HG02588 (cell line): ENCODE measurements around the gene SPG11.
"Not testable (repeated sequence)": the region's sequence is repeated elsewhere in the genome, so short reads cannot be mapped to it uniquely, and the experiment has no call there.

Source experiments
- ATAC-seq: cut with Tn5 transposase; IDR thresholded peaks from one replicate; pipeline ENCODE4 v1.9.1; 2021; ENCODE audit warnings: mild to moderate bottlenecking, moderate library complexity; ENCODE audit not compliant: unreplicated experiment

The SPG11 gene

GRCh38 chr15:44532689-44533088, 130.8 kb downstream of the SPG11 start:
- ATAC-seq = no peak

GRCh38 chr15:44532275-44532674, 131.2 kb downstream of the SPG11 start:
- not testable (repeated sequence) for ATAC-seq

- no peak for ATAC-seq
These were observed 132.8 kb downstream of the SPG11 start for GRCh38 chr15:44530653-44531052.

- ATAC-seq = no peak
These were observed 133.4 kb downstream of the SPG11 start for GRCh38 chr15:44529864-44530604.

GRCh38 chr15:44527241-44527640, 136.2 kb downstream of the SPG11 start:
- ATAC-seq = no peak

GRCh38 chr15:44525018-44525417, 138.4 kb downstream of the SPG11 start:
- no peak for ATAC-seq

- no peak for ATAC-seq
These were observed 143.9 kb downstream of the SPG11 start for GRCh38 chr15:44519537-44519936.

- no peak for ATAC-seq
These were observed 147.0 kb downstream of the SPG11 start for GRCh38 chr15:44516436-44516835.
